Mesenteric fat pad (tissue), 1 donor: Measurements from ENCODE around the gene IFNA14. TPM values are rescaled to one million over a fixed set of nuclear protein-coding genes. Genes with fewer than 3 reads are reported as not detected.
"Not testable (repeated sequence)": the region's sequence is repeated elsewhere in the genome, so short reads cannot be mapped to it uniquely, and the experiment has no call there.

ENCODE experiments used
- DNase-seq: peaks from one replicate; pipeline ENCODE4 v3.0.0-alpha.2; 2020; ENCODE audit warnings: low spot score
- total RNA-seq: library from RNA; stranded (reverse); fragmentation: NEBNext Ultra II Directional; extraction: Animal tissue kit (Norgen Biotek cat#: 25700); gene quantifications from one replicate; pipeline ENCODE4 v1.2.1, GENCODE V29; 2021
- donor health status: DM: yes; HTN: yes; CAD: no.

Gene IFNA14
- total RNA-seq, 1 donor from 2014 or later = not detected

GRCh38 chr9:21217211-21217610 lies 22.6 kb downstream of the IFNA14 start, which contains the start of gene IFNA16:
Gene IFNA16, minus strand, starts transcription at chr9:21217311. Its CDS starts 6 bp downstream, at chr9:21217305.
- DNase-seq = not testable (repeated sequence)

- DNase-seq = not testable (repeated sequence)
These were observed 26.1 kb downstream of the IFNA14 start for GRCh38 chr9:21213411-21214326.

- peak; percentile 55 for DNase-seq
These were observed 27.6 kb downstream of the IFNA14 start for GRCh38 chr9:21212160-21212559.

GRCh38 chr9:21210782-21211181 lies 29.0 kb downstream of the IFNA14 start:
- not testable (repeated sequence) for DNase-seq

GRCh38 chr9:21210311-21210710 lies 29.5 kb downstream of the IFNA14 start:
- peak; percentile 65 for DNase-seq

GRCh38 chr9:21207043-21207442 lies 32.8 kb downstream of the IFNA14 start, which contains the start of gene IFNA10:
Gene IFNA10, minus strand, starts transcription at chr9:21207143. Its CDS starts 46 bp downstream, at chr9:21207097.
- not testable (repeated sequence) for DNase-seq

GRCh38 chr9:21205204-21205603 lies 34.6 kb downstream of the IFNA14 start:
- no peak for DNase-seq

- peak; percentile 16 for DNase-seq
These were observed 37.7 kb downstream of the IFNA14 start, which contains the start of gene IFNA7 for GRCh38 chr9:21202105-21202504. Gene IFNA7, minus strand, starts transcription at chr9:21202205. Its CDS starts 40 bp downstream, at chr9:21202165.

GRCh38 chr9:21194867-21195776 lies 44.7 kb downstream of the IFNA14 start:
- not testable (repeated sequence) for DNase-seq

Other genes starting within 250 kb of the IFNA14 start
- gene HACD4, start 208.4 kb downstream of the IFNA14 start, total RNA-seq = 2.2 TPM
- not detected for gene IFNB1, start 162.1 kb downstream of the IFNA14 start, total RNA-seq
- gene IFNW1, start 98.2 kb downstream of the IFNA14 start, total RNA-seq = not detected
- gene IFNA21, start 73.3 kb downstream of the IFNA14 start, total RNA-seq = not detected
- gene IFNA4, start 52.4 kb downstream of the IFNA14 start, total RNA-seq = not detected
- gene IFNA7, start 37.8 kb downstream of the IFNA14 start, total RNA-seq = not detected
- not detected for gene IFNA10, start 32.9 kb downstream of the IFNA14 start, total RNA-seq
- gene IFNA16, start 22.7 kb downstream of the IFNA14 start, total RNA-seq = not detected
- gene IFNA17, start 11.8 kb downstream of the IFNA14 start, total RNA-seq = not detected
- gene IFNA5, start 65.3 kb upstream of the IFNA14 start, total RNA-seq = not detected
- gene KLHL9, start 95.4 kb upstream of the IFNA14 start, total RNA-seq = 17.8 TPM
- not detected for gene IFNA6, start 110.9 kb upstream of the IFNA14 start, total RNA-seq
- gene IFNA13, start 128.1 kb upstream of the IFNA14 start, total RNA-seq = not detected
- not detected for gene IFNA2, start 145.4 kb upstream of the IFNA14 start, total RNA-seq
- gene IFNA8, start 169.1 kb upstream of the IFNA14 start, total RNA-seq = not detected
- not detected for gene IFNA1, start 200.4 kb upstream of the IFNA14 start, total RNA-seq
- not detected for gene IFNE, start 242.3 kb upstream of the IFNA14 start, total RNA-seq